OCI-LY7 (cell line): ENCODE data around the gene GRK6.

Experiments used
- EZH2phosphoT487 ChIP-seq: fragments of 200-600 bp; sonication (generic); IDR thresholded peaks from 2 replicates; pipeline ENCODE4 v1.6.1; 2018; ENCODE audit warnings: low read depth, borderline replicate concordance, mild to moderate bottlenecking, mixed run types, antibody characterized with exemption, low read length, moderate library complexity, mixed read lengths
- TF ChIP-seq, protein P1 (sequence below): fragments of 200-600 bp; sonication (generic); conservative IDR thresholded peaks from 2 replicates; pipeline ENCODE4 v1.5.1; 2014; ENCODE audit warnings: mild to moderate bottlenecking, antibody characterized with exemption, low read length, moderate library complexity, mixed read lengths

- TF ChIP-seq, protein P1, sequence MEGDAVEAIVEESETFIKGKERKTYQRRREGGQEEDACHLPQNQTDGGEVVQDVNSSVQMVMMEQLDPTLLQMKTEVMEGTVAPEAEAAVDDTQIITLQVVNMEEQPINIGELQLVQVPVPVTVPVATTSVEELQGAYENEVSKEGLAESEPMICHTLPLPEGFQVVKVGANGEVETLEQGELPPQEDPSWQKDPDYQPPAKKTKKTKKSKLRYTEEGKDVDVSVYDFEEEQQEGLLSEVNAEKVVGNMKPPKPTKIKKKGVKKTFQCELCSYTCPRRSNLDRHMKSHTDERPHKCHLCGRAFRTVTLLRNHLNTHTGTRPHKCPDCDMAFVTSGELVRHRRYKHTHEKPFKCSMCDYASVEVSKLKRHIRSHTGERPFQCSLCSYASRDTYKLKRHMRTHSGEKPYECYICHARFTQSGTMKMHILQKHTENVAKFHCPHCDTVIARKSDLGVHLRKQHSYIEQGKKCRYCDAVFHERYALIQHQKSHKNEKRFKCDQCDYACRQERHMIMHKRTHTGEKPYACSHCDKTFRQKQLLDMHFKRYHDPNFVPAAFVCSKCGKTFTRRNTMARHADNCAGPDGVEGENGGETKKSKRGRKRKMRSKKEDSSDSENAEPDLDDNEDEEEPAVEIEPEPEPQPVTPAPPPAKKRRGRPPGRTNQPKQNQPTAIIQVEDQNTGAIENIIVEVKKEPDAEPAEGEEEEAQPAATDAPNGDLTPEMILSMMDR: no peak
- TF ChIP-seq EZH2phosphoT487: no peak
Measured at GRCh38 chr5:177439518-177440053, 13.1 kb downstream of the GRK6 start.
